Breast epithelium (tissue), 4 donors: ENCODE results near the gene PHACTR3. TPM values are rescaled to one million over a fixed set of nuclear protein-coding genes. Genes with fewer than 3 reads are reported as not detected.

Experiments
- DNase-seq, 2 donors: peaks; one replicate each; pipeline ENCODE4 v3.0.0-alpha.2; 2019; ENCODE audit warnings: low spot score in 2 of 2
- H3K27ac ChIP-seq, 2 donors: fragments of 200-600 bp; sonication (generic) in 1 of 2; one replicate each; pipeline ENCODE4 v1.5.1; 2016 to 2019; ENCODE audit warnings: mild to moderate bottlenecking in 1 of 2
- H3K27me3 ChIP-seq, 2 donors: fragments of 200-600 bp; sonication (generic) in 1 of 2; one replicate each; pipeline versions ENCODE4 v1.5.1 to v1.6.0; 2017 to 2019; ENCODE audit warnings: control low read depth in 1 of 2, mild to moderate bottlenecking in 1 of 2
- H3K36me3 ChIP-seq: fragments of 200-600 bp; one replicate; pipeline ENCODE4 v1.5.1; 2019
- H3K4me1 ChIP-seq, 2 donors: fragments of 200-600 bp; sonication (generic); one replicate each; pipeline ENCODE4 v1.5.1; 2016 to 2019; ENCODE audit warnings: control low read depth in 1 of 2
- H3K4me3 ChIP-seq, 3 donors: fragments of 200-600 bp; sonication (generic); 1 replicate in 2 of 3; 2 replicates in 1 of 3; pipeline ENCODE4 v1.5.1; 2016 to 2019; ENCODE audit warnings: mild to moderate bottlenecking in 3 of 3, moderate library complexity in 2 of 3
- H3K9me3 ChIP-seq, 2 donors: fragments of 200-600 bp; sonication (generic) in 1 of 2; one replicate each; pipeline ENCODE4 v1.5.1; 2016 to 2019; ENCODE audit warnings: control low read depth in 1 of 2
- POLR2A ChIP-seq: fragments of 450-650 bp; IDR thresholded peaks from one replicate; pipeline ENCODE4 v1.6.1; 2016; ENCODE audit warnings: antibody characterized with exemption, mild to moderate bottlenecking, moderate library complexity
- POLR2AphosphoS5 ChIP-seq, 3 donors: sonication (generic); formaldehyde crosslinking; IDR thresholded peaks; one replicate each; pipeline ENCODE4 v1.6.1; 2017; ENCODE audit warnings: antibody characterized with exemption in 3 of 3
- intact Hi-C: fragments of 100-400 bp; cut with DNase I; formaldehyde crosslinking; loops from one replicate; pipeline ENCODE4 v1.15.1; 2023; ENCODE audit warnings: low total_unique reads
- total RNA-seq, 3 donors: library from RNA; depleted of rRNA; stranded (reverse); fragments of >200 nt; gene quantifications; one replicate each; pipeline ENCODE4 v1.1.0, GENCODE V29; 2016
- TF ChIP-seq, protein P1 (sequence below), 3 donors: fragments of 450-650 bp; IDR thresholded peaks; one replicate each; pipeline ENCODE4 v1.5.1; 2016 to 2017; ENCODE audit warnings: antibody characterized with exemption in 3 of 3, mild to moderate bottlenecking in 3 of 3, moderate library complexity in 3 of 3

PHACTR3 gene
- total RNA-seq, 3 donors from 2014 or later: 0.16 to 0.33 (median 0.29) TPM

DNA sequence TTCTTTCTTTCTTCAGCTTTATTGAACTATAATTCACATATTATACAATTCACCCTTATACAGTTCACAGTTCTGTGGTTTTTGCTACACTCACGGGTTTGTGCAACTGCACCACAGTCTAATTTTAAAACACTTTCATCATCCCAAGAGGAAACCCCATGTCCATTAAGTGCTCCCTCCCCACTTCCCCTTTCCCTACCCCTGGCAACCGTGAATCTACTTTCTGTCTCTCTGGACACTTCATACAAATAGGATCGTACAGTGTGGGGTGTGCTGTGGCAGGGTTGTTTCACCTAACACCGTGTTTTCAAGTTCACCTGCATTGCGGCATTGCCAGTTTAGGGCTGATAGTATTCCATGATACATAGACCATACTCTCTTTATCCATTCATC is 118.8 kb downstream of the PHACTR3 start:
- intact Hi-C loops: no loop called here
- TF ChIP-seq POLR2AphosphoS5 (IDR thresholded peaks at IDR 0.05): no peak
- TF ChIP-seq POLR2A: no peak
- TF ChIP-seq, protein P1, sequence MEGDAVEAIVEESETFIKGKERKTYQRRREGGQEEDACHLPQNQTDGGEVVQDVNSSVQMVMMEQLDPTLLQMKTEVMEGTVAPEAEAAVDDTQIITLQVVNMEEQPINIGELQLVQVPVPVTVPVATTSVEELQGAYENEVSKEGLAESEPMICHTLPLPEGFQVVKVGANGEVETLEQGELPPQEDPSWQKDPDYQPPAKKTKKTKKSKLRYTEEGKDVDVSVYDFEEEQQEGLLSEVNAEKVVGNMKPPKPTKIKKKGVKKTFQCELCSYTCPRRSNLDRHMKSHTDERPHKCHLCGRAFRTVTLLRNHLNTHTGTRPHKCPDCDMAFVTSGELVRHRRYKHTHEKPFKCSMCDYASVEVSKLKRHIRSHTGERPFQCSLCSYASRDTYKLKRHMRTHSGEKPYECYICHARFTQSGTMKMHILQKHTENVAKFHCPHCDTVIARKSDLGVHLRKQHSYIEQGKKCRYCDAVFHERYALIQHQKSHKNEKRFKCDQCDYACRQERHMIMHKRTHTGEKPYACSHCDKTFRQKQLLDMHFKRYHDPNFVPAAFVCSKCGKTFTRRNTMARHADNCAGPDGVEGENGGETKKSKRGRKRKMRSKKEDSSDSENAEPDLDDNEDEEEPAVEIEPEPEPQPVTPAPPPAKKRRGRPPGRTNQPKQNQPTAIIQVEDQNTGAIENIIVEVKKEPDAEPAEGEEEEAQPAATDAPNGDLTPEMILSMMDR (IDR thresholded peaks at IDR 0.05): no peak
- H3K9me3 ChIP-seq: no peaks in the 10 kb centered on the region
- peaks cover 0 to 24% of the 10 kb centered on the region in 2 donors for H3K27me3 ChIP-seq
- H3K4me3 ChIP-seq: no peak overlapping the region
- H3K27ac ChIP-seq: no peak overlapping the region
- no peaks in the 10 kb centered on the region for H3K36me3 ChIP-seq
- no peaks in the 10 kb centered on the region for H3K4me1 ChIP-seq
- DNase-seq: no peak

DNA sequence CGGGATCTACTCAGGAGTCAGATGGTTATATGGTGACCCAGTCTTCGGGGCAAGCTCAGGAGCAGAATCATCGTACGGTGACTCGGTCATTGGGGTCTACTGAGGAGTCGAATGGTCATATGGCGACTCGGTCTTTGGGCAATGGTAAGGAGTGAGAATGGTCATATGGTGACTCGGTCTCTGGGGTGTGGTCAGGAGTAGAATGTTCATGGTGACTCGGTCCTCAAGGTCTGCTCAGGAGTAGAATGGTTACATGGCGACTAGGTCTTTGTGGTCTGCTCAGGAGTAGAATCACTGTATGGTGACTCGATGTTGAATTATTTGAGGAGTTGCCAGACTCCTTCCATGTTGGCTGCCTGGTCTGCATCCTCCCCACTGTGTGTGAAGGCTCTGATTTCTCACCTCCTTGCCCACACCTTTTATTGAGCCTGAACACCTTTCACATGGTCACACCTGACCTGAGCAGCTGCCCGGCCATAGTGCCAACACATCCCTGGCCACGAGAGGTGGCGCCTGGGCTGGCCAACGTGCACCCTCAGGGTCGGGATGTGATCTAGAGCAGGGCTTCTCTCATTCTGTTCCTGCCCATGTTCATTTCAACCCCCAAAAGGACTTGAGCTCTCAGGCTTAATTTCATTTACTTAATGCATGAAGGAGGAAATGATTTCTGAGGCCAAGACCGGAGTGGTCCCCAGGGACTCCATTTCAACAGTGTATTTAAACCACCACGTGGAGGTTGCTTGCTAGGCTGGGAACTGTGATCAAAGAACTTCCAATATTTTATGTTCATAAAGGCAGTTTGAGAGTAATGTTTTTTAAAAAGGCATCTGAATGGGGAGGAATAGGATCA is 119.5 kb downstream of the PHACTR3 start:
- no peaks in the 10 kb centered on the region for H3K9me3 ChIP-seq
- H3K36me3 ChIP-seq: no peaks in the 10 kb centered on the region
- no peak overlapping the region for H3K27ac ChIP-seq
- no peak for DNase-seq
- H3K4me3 ChIP-seq: no peak overlapping the region
- H3K27me3 ChIP-seq: peaks cover 0 to 32% of the 10 kb centered on the region in 2 donors
- H3K4me1 ChIP-seq: no peaks in the 10 kb centered on the region
- TF ChIP-seq, protein P1 (IDR thresholded peaks at IDR 0.05): no peak
- TF ChIP-seq POLR2A: no peak
- TF ChIP-seq POLR2AphosphoS5 (IDR thresholded peaks at IDR 0.05): no peak
- intact Hi-C loops: no loop called here

DNA sequence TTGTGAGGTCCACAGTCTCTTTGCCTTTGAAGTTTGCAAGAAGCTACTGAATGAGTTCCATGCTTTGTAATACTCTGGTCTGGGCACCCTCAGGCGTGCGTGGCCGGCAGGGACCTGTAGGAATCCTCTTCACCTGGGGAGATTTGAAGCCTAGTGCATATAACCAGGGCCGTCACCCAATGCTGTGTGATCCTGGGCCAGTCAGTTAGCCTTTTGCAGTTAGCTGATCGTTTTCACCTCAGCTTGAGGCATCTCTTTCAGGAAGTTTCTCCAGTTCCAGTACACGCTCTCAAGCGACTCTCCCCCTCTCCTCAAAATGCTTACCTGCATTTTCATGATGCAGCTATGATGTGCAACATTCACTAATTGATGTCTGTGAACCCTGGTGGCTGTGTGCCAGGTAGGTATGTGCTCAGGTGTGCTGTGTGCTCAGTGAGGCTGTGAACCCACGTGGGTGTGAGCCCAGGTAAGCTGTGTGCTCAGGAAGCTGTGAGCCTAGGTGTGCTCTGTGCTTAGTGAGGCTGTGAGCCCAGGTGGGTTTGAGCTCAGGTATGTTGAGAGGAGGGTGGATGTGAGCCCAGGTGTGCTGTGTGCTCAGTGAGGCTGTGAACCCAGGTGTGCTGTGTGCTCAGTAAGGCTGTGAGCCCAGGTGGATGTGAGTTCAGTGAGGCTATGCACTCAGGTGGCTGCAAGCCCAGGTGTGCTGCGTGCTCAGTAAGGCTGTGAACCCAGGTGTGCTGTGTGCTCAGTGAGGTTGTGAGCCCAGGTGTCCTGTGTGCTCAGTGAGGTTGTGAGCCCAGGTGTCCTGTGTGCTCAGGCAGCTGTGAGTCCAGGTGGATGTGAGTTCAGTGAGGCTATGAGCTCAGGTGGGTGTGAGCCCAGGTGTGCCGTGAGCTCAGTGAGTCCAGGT is 120.4 kb downstream of the PHACTR3 start:
- TF ChIP-seq, protein P1 (IDR thresholded peaks at IDR 0.05): no peak
- TF ChIP-seq POLR2A (no peak), POLR2AphosphoS5 (IDR thresholded peaks at IDR 0.05) (no peak)
- intact Hi-C loops: no loop called here
- DNase-seq: no peak
- Histone ChIP-seq H3K36me3 (no peaks in the 10 kb centered on the region), H3K27me3 (peaks cover 0 to 40% of the 10 kb centered on the region in 2 donors), H3K27ac (no peak overlapping the region), H3K4me1 (no peaks in the 10 kb centered on the region), H3K9me3 (no peaks in the 10 kb centered on the region), H3K4me3 (no peak overlapping the region)

DNA sequence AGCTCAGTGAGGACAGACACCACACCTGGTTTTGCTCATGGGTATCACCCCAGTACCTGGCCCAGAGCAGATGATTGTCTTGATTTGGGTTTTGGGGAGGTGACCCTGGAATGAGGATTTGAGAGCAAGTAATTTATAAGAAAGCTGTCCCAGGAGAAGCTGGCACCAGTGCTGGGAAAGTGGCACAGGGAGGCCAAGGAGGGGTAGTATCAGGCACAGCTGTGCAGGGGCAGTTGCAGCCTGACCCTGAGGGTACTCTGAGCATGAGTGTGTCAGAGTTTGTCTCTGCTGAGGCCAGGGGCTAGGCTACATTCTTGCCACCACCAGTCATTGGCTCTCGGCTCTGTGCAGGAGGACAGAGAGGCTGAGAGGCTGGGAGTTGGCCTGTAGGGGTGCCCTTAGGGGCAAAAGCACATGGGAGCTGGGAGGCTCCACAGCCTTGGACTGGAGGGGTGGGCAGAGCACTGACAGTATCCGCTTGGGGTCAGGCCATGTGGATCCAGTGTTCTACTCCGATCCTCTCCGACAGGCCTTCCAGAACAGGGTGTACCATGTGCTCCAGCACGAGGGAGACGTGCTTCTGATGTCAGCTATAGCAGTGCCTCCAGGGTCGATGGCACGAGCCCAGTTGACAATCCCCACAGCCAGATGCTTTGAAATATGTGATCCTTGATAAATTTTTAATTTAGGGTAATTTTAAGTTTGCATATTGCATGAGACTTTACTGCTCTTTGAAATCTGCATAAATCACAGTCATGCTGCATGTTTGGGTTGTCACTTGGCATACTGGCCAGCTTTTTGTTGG is 121.3 kb downstream of the PHACTR3 start:
- H3K27me3 ChIP-seq: peaks cover 0 to 42% of the 10 kb centered on the region in 2 donors
- intact Hi-C loops: no loop called here
- DNase-seq: no peak
- H3K9me3 ChIP-seq: no peaks in the 10 kb centered on the region
- no peaks in the 10 kb centered on the region for H3K4me1 ChIP-seq
- TF ChIP-seq POLR2A: no peak
- TF ChIP-seq POLR2AphosphoS5 (IDR thresholded peaks at IDR 0.05): no peak
- TF ChIP-seq, protein P1 (IDR thresholded peaks at IDR 0.05): no peak
- no peaks in the 10 kb centered on the region for H3K36me3 ChIP-seq
- H3K27ac ChIP-seq: no peak overlapping the region
- no peak overlapping the region for H3K4me3 ChIP-seq
